HepG2 (cell line): ENCODE measurements around the gene TMEM80. TPM values are rescaled to one million over a fixed set of nuclear protein-coding genes. Genes with fewer than 3 reads are reported as not detected.
A peak's percentile ranks its signal among the peaks of the same experiment; 100 is the strongest.

Experiments
- ARID2 ChIP-seq: sonication (generic); formaldehyde crosslinking; IDR thresholded peaks from 2 replicates; pipeline ENCODE4 v1.8.1; 2022; ENCODE audit warnings: mild to moderate bottlenecking, missing genetic modification reagents, borderline replicate concordance
- HHEX ChIP-seq: IDR thresholded peaks from 2 replicates; pipeline ENCODE4 v1.6.1; 2016; ENCODE audit warnings: control low read depth
- IRF2 ChIP-seq: IDR thresholded peaks from 2 replicates; pipeline ENCODE4 v1.6.1; 2018; ENCODE audit warnings: missing genetic modification reagents, missing compliant biosample characterization
- NCOR1 ChIP-seq: fragments of 200-600 bp; sonication (generic); IDR thresholded peaks from 2 replicates; pipeline ENCODE4 v1.7.0; 2017; ENCODE audit warnings: antibody characterized with exemption, low read length, borderline replicate concordance
- NFIB ChIP-seq: sonication (generic); formaldehyde crosslinking; IDR thresholded peaks from 2 replicates; pipeline ENCODE4 v1.9.0; 2021; ENCODE audit warnings: missing genetic modification reagents, mild to moderate bottlenecking, borderline replicate concordance
- NFYC ChIP-seq: IDR thresholded peaks from 2 replicates; pipeline ENCODE4 v1.6.1; 2016; ENCODE audit warnings: missing genetic modification reagents, missing compliant biosample characterization
- PAF1 ChIP-seq: IDR thresholded peaks from 2 replicates; pipeline ENCODE4 v1.6.1; 2016; ENCODE audit warnings: missing genetic modification reagents, missing compliant biosample characterization
- SNAPC5 ChIP-seq: sonication (generic); formaldehyde crosslinking; IDR thresholded peaks from 2 replicates; pipeline ENCODE4 v1.8.1; 2023; ENCODE audit warnings: mild to moderate bottlenecking, missing genetic modification reagents, borderline replicate concordance
- TBX2 ChIP-seq: sonication (generic); formaldehyde crosslinking; IDR thresholded peaks from 2 replicates; pipeline ENCODE4 v1.5.0; 2020; ENCODE audit warnings: missing genetic modification reagents, mild to moderate bottlenecking, borderline replicate concordance
- YEATS4 ChIP-seq: sonication (generic); formaldehyde crosslinking; IDR thresholded peaks from 2 replicates; pipeline ENCODE4 v1.4.0; 2020; ENCODE audit warnings: missing genetic modification reagents, borderline replicate concordance
- ZBTB7B ChIP-seq: sonication (generic); formaldehyde crosslinking; IDR thresholded peaks from 2 replicates; pipeline ENCODE4 v1.4.0; 2020; ENCODE audit warnings: missing genetic modification reagents
- ZNF282 ChIP-seq: fragments of 450-650 bp; IDR thresholded peaks from 2 replicates; pipeline ENCODE4 v1.6.1; 2018; ENCODE audit not compliant: partially characterized antibody
- ZNF343 ChIP-seq: sonication (generic); formaldehyde crosslinking; IDR thresholded peaks from 2 replicates; pipeline ENCODE4 v1.4.0; 2020; ENCODE audit warnings: mild to moderate bottlenecking, missing genetic modification reagents
- ZNF572 ChIP-seq: sonication (generic); formaldehyde crosslinking; IDR thresholded peaks from 2 replicates; pipeline ENCODE4 v1.5.1; 2020; ENCODE audit warnings: mild to moderate bottlenecking, missing genetic modification reagents
- ZNF646 ChIP-seq: sonication (generic); formaldehyde crosslinking; IDR thresholded peaks from 2 replicates; pipeline ENCODE4 v1.9.0; 2021; ENCODE audit warnings: mild to moderate bottlenecking, missing genetic modification reagents
- ZNF724P ChIP-seq: sonication (generic); formaldehyde crosslinking; IDR thresholded peaks from 2 replicates; pipeline ENCODE4 v1.8.0; 2022; ENCODE audit warnings: missing genetic modification reagents, borderline replicate concordance
- ZSCAN21 ChIP-seq: sonication (generic); formaldehyde crosslinking; IDR thresholded peaks from 2 replicates; pipeline ENCODE4 v1.8.0; 2022; ENCODE audit warnings: mild to moderate bottlenecking, missing genetic modification reagents, moderate library complexity, borderline replicate concordance
- polyA plus RNA-seq, 8 experiments: library from polyadenylated mRNA; depleted of rRNA in 3 of 8; stranded (reverse) in 7 of 8; unstranded in 1 of 8; fragments of >200 nt; fragmentation: Illumina TruSeq in 4 of 8; extraction: Trizol in 4 of 8; gene quantifications; 2 replicates each; pipeline versions ENCODE4 v1.2.1 to v1.2.3, GENCODE V29; 2011 to 2016; ENCODE audit warnings: low read depth in 4 of 8, missing spikeins in 1 of 8, mixed read lengths in 1 of 8; ENCODE audit not compliant: insufficient read depth in 1 of 8
- total RNA-seq, 5 experiments: library from RNA; depleted of rRNA; stranded (reverse); fragments of >200 nt; fragmentation: Illumina TruSeq; extraction: Trizol; gene quantifications; 2 replicates each; pipeline ENCODE4 v1.2.3, GENCODE V29; 2016; ENCODE audit warnings: low read depth in 1 of 5
- TF ChIP-seq, protein P1 (sequence below): sonication (generic); formaldehyde crosslinking; IDR thresholded peaks from 2 replicates; pipeline ENCODE4 v1.4.0; 2020; ENCODE audit warnings: missing genetic modification reagents
- TF ChIP-seq, protein P2 (sequence below): IDR thresholded peaks from 2 replicates; pipeline ENCODE4 v1.6.1; 2018; ENCODE audit warnings: missing genetic modification reagents, mild to moderate bottlenecking, missing compliant biosample characterization

The TMEM80 gene
- total and polyA plus RNA-seq, 2 of the 13 experiments (the other 11 are each of a cell fraction or from before 2014, with no cell fraction given), result 5.6 to 17.1 TPM

DNA sequence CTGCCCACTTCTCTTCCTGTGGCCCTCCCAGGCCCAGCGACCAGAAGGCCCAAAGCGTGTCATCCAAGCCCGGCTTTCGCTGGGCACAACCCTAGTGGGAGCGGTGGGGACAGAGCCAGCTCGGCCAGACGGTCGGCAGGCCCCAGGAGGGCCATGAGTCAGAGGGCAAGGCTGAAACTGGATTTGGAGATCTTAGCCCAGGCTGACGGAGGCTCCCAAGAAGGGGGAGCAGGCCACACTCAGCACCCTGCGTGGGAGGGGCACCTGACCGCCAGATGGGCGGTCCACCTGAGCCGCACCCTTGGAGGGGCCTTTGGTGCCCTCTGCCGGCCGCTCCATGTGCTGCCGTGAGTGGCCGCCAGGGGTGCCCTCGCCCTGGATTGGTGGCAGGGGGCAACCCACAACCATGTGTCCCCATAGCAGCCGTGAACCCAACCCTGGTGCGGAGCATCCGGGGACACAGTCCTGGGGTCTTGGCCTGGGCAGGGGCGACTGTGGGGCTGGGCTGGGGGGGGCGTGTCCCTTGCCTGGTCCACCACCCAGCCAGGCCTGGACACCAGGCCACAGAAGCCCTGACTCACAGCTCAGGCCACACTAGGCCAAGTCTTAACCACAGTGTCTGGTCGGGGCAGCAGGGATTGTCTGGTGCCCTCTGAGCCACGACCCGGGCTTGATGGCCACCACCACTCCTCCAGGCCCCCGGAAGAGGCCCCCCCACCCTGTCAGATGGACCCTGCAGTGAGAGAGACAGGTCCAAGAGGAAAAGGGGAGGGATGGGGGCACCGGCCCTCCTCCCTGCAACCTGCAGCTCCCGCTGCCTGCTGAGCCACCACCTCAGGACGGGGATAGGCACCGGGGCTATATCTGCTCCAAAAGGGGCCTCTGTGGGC, 32.5 kb downstream of the TMEM80 start (continued):
- TF ChIP-seq ZNF572 (CRISPR knock-in tag) (0 out of 2 replicates have a peak, but pooled peaks have one; percentile 79), ZSCAN21 (peak; percentile 82; the same call in 1 of the 2 replicates), NCOR1 (no peak), PAF1 (CRISPR knock-in tag) (peak; percentile 96), YEATS4 (peak; percentile 66; the same call in 1 of the 2 replicates), HHEX (CRISPR knock-in tag) (no peak), NFIB (CRISPR knock-in tag) (no peak), NFYC (CRISPR knock-in tag) (no peak), TBX2 (CRISPR knock-in tag) (peak; percentile 54), IRF2 (peak; percentile 83), SNAPC5 (CRISPR knock-in tag) (0 out of 2 replicates have a peak, but pooled peaks have one; percentile 63), ZNF343 (CRISPR knock-in tag) (peak; percentile 32; the same call in 1 of the 2 replicates), ARID2 (no peak; the same call in 1 of the 2 replicates), ZNF282 (no peak), ZNF646 (CRISPR knock-in tag) (no peak), ZNF724P (CRISPR knock-in tag) (0 out of 2 replicates have a peak, but pooled peaks have one; percentile 47), ZBTB7B (peak; percentile 87)
- TF ChIP-seq, protein P1, sequence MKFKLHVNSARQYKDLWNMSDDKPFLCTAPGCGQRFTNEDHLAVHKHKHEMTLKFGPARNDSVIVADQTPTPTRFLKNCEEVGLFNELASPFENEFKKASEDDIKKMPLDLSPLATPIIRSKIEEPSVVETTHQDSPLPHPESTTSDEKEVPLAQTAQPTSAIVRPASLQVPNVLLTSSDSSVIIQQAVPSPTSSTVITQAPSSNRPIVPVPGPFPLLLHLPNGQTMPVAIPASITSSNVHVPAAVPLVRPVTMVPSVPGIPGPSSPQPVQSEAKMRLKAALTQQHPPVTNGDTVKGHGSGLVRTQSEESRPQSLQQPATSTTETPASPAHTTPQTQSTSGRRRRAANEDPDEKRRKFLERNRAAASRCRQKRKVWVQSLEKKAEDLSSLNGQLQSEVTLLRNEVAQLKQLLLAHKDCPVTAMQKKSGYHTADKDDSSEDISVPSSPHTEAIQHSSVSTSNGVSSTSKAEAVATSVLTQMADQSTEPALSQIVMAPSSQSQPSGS, result 0 out of 2 replicates have a peak, but pooled peaks have one; percentile 32
- TF ChIP-seq, protein P2, sequence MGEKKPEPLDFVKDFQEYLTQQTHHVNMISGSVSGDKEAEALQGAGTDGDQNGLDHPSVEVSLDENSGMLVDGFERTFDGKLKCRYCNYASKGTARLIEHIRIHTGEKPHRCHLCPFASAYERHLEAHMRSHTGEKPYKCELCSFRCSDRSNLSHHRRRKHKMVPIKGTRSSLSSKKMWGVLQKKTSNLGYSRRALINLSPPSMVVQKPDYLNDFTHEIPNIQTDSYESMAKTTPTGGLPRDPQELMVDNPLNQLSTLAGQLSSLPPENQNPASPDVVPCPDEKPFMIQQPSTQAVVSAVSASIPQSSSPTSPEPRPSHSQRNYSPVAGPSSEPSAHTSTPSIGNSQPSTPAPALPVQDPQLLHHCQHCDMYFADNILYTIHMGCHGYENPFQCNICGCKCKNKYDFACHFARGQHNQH (CRISPR knock-in tag), result peak; percentile 78
